HEK293T (cell line): ENCODE measurements around the gene BMPR1B.

ENCODE experiments used
- BHLHE40 ChIP-seq: fragments of 450-650 bp; IDR thresholded peaks from 2 replicates; pipeline ENCODE4 v1.6.1; 2016; ENCODE audit warnings: mild to moderate bottlenecking, moderate library complexity, borderline replicate concordance
- CTBP1 ChIP-seq: fragments of 450-650 bp; IDR thresholded peaks from 2 replicates; pipeline ENCODE4 v1.6.1; 2016; ENCODE audit warnings: borderline replicate concordance
- ELF4 ChIP-seq: fragments of 450-650 bp; IDR thresholded peaks from 2 replicates; pipeline ENCODE4 v1.6.1; 2017; ENCODE audit warnings: antibody characterized with exemption
- FOXA1 ChIP-seq: fragments of 450-650 bp; IDR thresholded peaks from 2 replicates; pipeline ENCODE4 v1.6.1; 2016; ENCODE audit warnings: mild to moderate bottlenecking
- FOXK2 ChIP-seq: fragments of 450-650 bp; IDR thresholded peaks from 2 replicates; pipeline ENCODE4 v1.6.1; 2016; ENCODE audit warnings: mild to moderate bottlenecking
- L3MBTL2 ChIP-seq: fragments of 450-650 bp; conservative IDR thresholded peaks from 2 replicates; pipeline ENCODE4 v1.6.1; 2016; ENCODE audit warnings: mild to moderate bottlenecking
- LEF1 ChIP-seq: fragments of 450-650 bp; IDR thresholded peaks from 2 replicates; pipeline ENCODE4 v1.6.1; 2017; ENCODE audit warnings: mild to moderate bottlenecking, borderline replicate concordance
- NFRKB ChIP-seq: fragments of 450-650 bp; IDR thresholded peaks from 2 replicates; pipeline ENCODE4 v1.6.1; 2016; ENCODE audit warnings: mild to moderate bottlenecking, moderate library complexity
- SP1 ChIP-seq: fragments of 450-650 bp; IDR thresholded peaks from 2 replicates; pipeline ENCODE4 v1.6.1; 2017
- SUZ12 ChIP-seq: fragments of 450-650 bp; IDR thresholded peaks from 2 replicates; pipeline ENCODE4 v1.6.1; 2016; ENCODE audit warnings: mild to moderate bottlenecking
- TARDBP ChIP-seq: fragments of 450-650 bp; IDR thresholded peaks from 2 replicates; pipeline ENCODE4 v1.6.1; 2016
- ZNF384 ChIP-seq: fragments of 450-650 bp; IDR thresholded peaks from 2 replicates; pipeline ENCODE4 v1.6.1; 2016
- TF ChIP-seq, protein P1 (sequence below): fragments of 450-650 bp; IDR thresholded peaks from 2 replicates; pipeline ENCODE4 v1.6.1; 2016

DNA sequence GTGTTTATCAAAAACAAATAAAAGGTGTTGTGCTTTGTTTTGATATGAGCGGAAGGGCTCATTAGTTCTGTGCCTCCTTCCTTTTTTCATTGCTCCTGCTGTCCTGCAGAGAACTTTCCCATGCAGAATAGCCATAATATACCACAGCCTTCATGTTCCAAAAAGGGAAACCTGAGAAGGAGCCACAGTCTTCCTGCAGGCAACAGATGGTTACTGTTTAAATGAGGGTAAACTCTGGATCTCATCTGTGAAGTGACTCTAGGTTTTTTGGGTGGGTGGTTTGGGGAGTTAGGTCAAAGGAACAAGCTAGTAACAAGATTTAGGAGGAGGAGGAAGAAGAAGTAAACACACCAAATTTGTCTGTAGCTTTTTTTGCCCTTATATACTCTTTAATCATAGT is 131.8 kb downstream of the BMPR1B start:
- no peak for TF ChIP-seq SP1
- TF ChIP-seq, protein P1, sequence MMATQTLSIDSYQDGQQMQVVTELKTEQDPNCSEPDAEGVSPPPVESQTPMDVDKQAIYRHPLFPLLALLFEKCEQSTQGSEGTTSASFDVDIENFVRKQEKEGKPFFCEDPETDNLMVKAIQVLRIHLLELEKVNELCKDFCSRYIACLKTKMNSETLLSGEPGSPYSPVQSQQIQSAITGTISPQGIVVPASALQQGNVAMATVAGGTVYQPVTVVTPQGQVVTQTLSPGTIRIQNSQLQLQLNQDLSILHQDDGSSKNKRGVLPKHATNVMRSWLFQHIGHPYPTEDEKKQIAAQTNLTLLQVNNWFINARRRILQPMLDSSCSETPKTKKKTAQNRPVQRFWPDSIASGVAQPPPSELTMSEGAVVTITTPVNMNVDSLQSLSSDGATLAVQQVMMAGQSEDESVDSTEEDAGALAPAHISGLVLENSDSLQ: no peak
- TF ChIP-seq ELF4: no peak
- TF ChIP-seq NFRKB: no peak
- TF ChIP-seq LEF1: no peak
- no peak for TF ChIP-seq BHLHE40
- no peak for TF ChIP-seq FOXK2
- no peak for TF ChIP-seq L3MBTL2
- TF ChIP-seq SUZ12: no peak
- no peak for TF ChIP-seq CTBP1
- no peak for TF ChIP-seq TARDBP
- no peak for TF ChIP-seq ZNF384
- TF ChIP-seq FOXA1: no peak
